HG02852 (cell line): ENCODE results near the gene FOLR3.
"Not testable (repeated sequence)": the region's sequence is repeated elsewhere in the genome, so short reads cannot be mapped to it uniquely, and the experiment has no call there.

Experiments
- ATAC-seq: cut with Tn5 transposase; IDR thresholded peaks from one replicate; pipeline ENCODE4 v1.9.1; 2021; ENCODE audit warnings: mild to moderate bottlenecking, moderate library complexity; ENCODE audit not compliant: unreplicated experiment

The FOLR3 gene

DNA sequence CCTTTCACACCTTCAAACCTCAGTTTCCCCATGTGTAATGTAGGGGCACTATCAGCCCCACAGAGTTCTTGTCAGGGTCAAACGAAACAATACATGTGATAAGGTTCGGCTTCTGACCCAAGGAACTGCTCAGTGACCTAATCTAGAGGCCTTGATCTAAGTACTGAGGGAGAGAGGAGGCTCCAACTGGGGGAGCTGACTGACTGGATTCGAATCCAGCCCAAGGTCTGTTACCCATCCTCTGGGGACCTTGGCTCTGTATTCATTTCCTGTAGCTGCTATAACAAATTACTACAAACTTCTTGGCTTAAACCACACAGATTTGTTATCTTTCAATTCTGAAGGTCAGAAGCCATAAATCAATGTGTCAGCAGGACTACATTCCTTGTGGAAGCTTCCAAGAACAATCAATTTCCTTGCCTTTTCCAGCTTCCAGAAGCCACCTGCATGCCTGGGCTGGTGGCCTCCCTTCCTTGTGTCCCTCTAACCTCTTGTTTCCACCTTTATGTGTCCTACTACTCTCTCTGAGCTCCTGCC lies 12.3 kb upstream of the FOLR3 start:
- no peak for ATAC-seq

GRCh38 chr11:72124046-72124445 lies 11.5 kb upstream of the FOLR3 start:
- ATAC-seq = no peak

- ATAC-seq = no peak
These were observed 9.6 kb upstream of the FOLR3 start for GRCh38 chr11:72125956-72126355.

DNA sequence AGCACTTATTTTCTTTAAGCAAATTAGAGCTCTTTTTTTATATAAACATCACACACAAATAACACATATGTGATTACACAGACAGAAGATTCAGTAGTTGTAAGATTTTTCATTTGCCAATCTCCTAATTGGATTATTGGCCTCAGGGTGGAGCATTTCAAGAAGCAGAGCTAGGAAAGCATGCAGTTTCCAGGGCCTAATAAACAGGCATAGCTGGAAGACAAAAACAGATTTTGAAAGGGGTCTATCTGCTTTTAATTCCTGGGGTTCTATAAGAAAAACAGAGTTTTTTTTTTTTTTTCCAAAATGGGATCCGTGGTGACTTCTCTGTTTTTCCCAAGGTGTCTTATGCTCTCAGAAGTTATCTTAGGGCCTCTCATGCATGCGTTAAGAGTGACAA lies 7.6 kb upstream of the FOLR3 start:
- no peak for ATAC-seq

GRCh38 chr11:72129381-72129780 lies 6.1 kb upstream of the FOLR3 start:
- no peak for ATAC-seq

DNA sequence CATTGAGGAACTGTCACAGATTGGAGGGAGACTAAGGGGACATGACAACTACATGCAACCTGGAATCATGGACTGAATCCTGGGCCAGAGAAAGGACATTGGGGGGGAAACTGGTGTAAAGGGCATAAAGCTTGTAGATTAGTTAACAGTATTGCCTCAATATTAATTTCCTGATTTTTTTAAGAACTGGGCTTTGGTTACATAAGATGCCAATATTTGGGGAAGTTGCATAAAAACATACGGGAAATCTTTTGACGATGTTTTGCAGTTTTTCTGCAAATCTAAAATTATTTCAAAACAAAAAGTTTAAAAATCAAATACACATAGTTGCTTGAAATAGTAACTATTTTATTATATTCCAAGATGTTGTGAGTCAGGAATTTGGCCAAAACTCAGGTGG lies 2.9 kb upstream of the FOLR3 start:
- ATAC-seq = no peak

GRCh38 chr11:72135891-72136683 lies 562 bp downstream of the FOLR3 start:
- no peak for ATAC-seq

- no peak for ATAC-seq
These were observed 1.2 kb downstream of the FOLR3 start for GRCh38 chr11:72136684-72137262.

DNA sequence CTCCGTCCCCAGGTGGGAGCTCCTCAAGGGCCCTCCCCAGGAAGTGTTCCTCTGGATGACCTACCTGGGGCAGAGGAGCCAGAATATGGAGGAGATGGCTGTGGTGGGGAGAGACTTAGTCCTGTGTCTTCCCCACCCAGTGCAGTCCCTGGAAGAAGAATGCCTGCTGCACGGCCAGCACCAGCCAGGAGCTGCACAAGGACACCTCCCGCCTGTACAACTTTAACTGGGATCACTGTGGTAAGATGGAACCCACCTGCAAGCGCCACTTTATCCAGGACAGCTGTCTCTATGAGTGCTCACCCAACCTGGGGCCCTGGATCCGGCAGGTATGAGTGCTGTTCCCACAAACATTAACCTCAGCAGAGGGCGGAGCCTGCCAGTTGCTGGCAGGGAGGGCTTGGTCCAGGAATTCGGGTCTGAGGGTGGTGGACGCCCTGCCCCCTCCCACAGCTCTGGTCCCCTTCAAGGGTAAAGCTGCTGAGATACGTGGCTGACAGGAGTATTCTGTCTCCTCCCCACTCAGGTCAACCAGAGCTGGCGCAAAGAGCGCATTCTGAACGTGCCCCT lies 3.4 kb downstream of the FOLR3 start:
- ATAC-seq = no peak

- ATAC-seq = no peak
These were observed 4.0 kb downstream of the FOLR3 start for GRCh38 chr11:72139500-72139899.

DNA sequence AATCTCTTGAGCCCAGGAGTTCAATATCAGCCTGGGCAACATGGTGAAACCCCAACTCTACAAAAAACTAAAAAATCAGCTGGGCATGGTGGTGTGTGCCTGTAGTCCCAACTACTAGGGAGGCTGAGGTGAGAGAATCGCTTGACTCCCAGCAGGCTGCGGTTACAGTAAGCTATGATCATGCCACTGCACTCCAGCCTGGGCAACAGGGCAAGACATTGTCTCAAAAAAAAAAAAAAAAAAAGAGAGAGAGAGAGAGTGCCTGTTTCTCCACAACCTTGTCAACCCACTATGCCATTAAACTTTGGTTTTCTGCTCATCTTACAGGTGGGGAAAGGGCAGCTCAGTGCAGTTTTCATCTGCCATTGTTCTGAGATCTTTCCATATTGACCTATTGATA lies 5.1 kb downstream of the FOLR3 start:
- no peak for ATAC-seq

- ATAC-seq = no peak
These were observed 5.5 kb downstream of the FOLR3 start for GRCh38 chr11:72141066-72141465.

GRCh38 chr11:72142086-72142485 lies 6.6 kb downstream of the FOLR3 start:
- not testable (repeated sequence) for ATAC-seq

- ATAC-seq = not testable (repeated sequence)
These were observed 7.0 kb downstream of the FOLR3 start for GRCh38 chr11:72142543-72142942.

DNA sequence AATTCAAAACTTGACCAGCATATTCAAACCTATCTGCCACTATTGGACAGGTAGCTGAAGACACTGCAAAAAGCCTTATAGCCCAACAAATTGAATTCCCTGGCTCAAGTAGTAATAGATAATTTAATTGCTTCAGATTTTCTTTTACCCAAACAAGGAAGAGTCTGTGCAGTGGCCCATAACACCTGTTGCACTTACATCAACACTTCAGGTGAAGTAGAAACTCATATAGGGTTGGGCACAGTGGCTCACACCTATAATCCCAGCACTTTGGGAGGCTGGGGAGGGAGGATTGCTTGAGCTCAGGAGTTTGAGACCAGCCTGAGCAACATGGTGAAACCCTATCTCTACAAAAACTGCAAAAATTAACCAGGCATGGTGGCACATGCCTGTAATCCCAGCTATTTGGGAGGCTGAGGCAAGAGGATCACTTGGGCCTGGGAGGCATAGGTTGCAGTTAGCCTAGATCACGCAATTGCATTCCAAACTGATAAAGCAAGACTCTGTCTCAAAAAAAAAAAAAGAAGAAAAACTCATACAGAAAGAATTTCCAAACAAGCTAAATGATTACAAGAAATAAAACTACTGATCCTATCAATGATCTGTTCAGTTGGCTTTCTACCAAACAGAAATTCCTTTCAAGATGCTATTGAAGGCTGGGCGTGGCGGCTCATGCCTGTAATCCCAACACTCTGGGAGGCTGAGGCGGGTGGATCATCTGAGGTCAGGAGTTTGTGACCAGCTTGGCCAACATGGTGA lies 9.5 kb downstream of the FOLR3 start:
- no peak for ATAC-seq

GRCh38 chr11:72146625-72147024 lies 11.1 kb downstream of the FOLR3 start:
- ATAC-seq = no peak

DNA sequence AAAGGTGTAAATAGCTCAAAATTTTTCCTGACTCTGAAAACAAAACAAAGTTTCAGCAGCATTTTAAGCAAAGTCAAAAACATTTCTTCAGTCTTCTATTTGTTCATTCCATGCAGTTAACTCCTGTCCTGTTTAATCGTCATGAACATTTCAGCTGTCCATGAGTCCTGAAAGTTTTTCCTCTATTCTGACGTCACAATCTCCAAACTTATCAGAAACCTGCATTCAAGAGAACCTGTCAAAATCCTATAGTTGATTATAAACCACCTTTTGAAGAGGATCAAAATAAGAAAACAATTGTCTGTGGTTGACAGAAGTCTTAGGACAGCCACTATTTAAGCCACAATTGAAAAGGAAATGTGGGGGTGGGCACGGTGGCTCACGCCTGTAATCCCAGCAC lies 15.4 kb downstream of the FOLR3 start:
- ATAC-seq = no peak

DNA sequence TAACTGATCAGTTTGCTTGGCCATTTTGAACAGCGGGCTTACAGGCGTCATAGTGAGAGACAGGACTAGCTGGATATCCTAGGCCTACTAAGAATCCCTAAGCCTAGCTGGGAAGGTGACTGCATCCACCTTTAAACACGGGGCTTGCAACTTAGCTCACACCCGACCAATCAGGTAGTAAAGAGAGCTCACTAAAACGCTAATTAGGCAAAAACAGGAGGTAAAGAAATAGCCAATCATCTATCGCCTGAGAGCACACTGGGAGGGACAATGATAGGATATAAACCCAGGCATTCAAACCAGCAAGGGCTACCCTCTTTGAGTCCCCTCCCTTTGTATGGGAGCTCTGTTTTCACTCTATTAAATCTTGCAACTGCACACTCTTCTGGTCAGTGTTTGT lies 18.3 kb downstream of the FOLR3 start:
- ATAC-seq = not testable (repeated sequence)

- no peak for ATAC-seq
These were observed 19.3 kb downstream of the FOLR3 start for GRCh38 chr11:72154816-72155215.

DNA sequence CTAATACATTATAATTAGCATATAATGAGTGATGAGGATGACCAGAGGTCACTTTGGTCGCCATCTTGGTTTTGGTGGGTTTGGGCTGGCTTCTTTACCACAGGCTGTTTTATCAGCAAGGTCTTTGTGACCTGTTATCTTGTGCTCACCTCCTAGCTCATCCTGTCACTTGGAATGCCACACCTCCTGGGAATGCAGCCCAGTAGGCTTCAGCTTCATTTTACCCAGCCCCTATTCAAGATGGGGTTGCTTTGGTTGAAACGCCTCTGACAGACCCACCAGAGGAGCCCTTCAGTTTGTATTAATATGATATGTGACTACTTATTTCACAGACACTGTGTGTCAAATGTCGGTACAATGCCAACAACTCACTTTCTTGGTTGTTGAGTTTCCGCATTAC lies 20.2 kb downstream of the FOLR3 start:
- no peak for ATAC-seq

DNA sequence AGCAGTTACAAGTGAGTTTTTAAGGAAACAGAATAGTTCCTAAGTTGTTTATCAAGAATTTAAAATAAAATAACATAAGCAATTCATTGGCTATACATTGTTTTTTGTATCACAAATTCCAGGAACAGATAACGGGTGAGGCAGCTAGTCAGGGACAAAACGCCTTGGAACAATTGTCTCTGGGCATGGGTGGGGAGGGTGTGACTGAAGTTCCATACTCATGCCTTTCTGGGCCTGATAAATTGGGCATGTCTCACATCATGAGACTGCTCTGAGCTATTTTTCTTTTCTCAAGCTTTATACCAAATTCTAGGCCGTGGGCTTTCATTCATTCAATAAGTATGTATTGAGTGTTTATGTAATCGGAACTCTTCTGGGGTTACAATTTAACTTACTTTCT lies 21.6 kb downstream of the FOLR3 start:
- no peak for ATAC-seq
